ENCODE results near the gene MAP3K7. TPM values are rescaled to one million over a fixed set of nuclear protein-coding genes. Genes with fewer than 3 reads are reported as not detected.

MAP3K7 gene
- total and polyA plus RNA-seq, 2 experiments from 2014 or later = 33.2 to 47.1 TPM

GRCh38 chr6:90533615-90534336 lies 53.1 kb downstream of the MAP3K7 start:
- TF ChIP-seq EZH2phosphoT487 (IDR thresholded peaks at IDR 0.05; ENCODE audit: unreplicated experiment) (no peak), CREB1 (CRISPR knock-in tag; IDR thresholded peaks at IDR 0.05; ENCODE audit: low read depth) (no peak), STAT1 (IDR thresholded peaks at IDR 0.05; ENCODE audit: unreplicated experiment) (no peak), NANOG (IDR thresholded peaks at IDR 0.05; ENCODE audit: borderline replicate concordance) (no peak), JUNB (IDR thresholded peaks at IDR 0.05; ENCODE audit: unreplicated experiment) (no peak), ZNF331 (CRISPR knock-in tag; IDR thresholded peaks at IDR 0.05; ENCODE audit: low read depth) (no peak), ETS1 (IDR thresholded peaks at IDR 0.05) (no peak), EZH2 (IDR thresholded peaks at IDR 0.05; ENCODE audit: low read depth, unreplicated experiment) (no peak), POLR2AphosphoS5 (IDR thresholded peaks at IDR 0.05; ENCODE audit: low read depth) (no peak), ZNF114 (CRISPR knock-in tag; IDR thresholded peaks at IDR 0.05) (no peak)
- TF ChIP-seq, protein P1, sequence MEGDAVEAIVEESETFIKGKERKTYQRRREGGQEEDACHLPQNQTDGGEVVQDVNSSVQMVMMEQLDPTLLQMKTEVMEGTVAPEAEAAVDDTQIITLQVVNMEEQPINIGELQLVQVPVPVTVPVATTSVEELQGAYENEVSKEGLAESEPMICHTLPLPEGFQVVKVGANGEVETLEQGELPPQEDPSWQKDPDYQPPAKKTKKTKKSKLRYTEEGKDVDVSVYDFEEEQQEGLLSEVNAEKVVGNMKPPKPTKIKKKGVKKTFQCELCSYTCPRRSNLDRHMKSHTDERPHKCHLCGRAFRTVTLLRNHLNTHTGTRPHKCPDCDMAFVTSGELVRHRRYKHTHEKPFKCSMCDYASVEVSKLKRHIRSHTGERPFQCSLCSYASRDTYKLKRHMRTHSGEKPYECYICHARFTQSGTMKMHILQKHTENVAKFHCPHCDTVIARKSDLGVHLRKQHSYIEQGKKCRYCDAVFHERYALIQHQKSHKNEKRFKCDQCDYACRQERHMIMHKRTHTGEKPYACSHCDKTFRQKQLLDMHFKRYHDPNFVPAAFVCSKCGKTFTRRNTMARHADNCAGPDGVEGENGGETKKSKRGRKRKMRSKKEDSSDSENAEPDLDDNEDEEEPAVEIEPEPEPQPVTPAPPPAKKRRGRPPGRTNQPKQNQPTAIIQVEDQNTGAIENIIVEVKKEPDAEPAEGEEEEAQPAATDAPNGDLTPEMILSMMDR (conservative IDR thresholded peaks at IDR 0.05; ENCODE audit: low read depth in 2 of 2) = no peak
- TF ChIP-seq, protein P2, sequence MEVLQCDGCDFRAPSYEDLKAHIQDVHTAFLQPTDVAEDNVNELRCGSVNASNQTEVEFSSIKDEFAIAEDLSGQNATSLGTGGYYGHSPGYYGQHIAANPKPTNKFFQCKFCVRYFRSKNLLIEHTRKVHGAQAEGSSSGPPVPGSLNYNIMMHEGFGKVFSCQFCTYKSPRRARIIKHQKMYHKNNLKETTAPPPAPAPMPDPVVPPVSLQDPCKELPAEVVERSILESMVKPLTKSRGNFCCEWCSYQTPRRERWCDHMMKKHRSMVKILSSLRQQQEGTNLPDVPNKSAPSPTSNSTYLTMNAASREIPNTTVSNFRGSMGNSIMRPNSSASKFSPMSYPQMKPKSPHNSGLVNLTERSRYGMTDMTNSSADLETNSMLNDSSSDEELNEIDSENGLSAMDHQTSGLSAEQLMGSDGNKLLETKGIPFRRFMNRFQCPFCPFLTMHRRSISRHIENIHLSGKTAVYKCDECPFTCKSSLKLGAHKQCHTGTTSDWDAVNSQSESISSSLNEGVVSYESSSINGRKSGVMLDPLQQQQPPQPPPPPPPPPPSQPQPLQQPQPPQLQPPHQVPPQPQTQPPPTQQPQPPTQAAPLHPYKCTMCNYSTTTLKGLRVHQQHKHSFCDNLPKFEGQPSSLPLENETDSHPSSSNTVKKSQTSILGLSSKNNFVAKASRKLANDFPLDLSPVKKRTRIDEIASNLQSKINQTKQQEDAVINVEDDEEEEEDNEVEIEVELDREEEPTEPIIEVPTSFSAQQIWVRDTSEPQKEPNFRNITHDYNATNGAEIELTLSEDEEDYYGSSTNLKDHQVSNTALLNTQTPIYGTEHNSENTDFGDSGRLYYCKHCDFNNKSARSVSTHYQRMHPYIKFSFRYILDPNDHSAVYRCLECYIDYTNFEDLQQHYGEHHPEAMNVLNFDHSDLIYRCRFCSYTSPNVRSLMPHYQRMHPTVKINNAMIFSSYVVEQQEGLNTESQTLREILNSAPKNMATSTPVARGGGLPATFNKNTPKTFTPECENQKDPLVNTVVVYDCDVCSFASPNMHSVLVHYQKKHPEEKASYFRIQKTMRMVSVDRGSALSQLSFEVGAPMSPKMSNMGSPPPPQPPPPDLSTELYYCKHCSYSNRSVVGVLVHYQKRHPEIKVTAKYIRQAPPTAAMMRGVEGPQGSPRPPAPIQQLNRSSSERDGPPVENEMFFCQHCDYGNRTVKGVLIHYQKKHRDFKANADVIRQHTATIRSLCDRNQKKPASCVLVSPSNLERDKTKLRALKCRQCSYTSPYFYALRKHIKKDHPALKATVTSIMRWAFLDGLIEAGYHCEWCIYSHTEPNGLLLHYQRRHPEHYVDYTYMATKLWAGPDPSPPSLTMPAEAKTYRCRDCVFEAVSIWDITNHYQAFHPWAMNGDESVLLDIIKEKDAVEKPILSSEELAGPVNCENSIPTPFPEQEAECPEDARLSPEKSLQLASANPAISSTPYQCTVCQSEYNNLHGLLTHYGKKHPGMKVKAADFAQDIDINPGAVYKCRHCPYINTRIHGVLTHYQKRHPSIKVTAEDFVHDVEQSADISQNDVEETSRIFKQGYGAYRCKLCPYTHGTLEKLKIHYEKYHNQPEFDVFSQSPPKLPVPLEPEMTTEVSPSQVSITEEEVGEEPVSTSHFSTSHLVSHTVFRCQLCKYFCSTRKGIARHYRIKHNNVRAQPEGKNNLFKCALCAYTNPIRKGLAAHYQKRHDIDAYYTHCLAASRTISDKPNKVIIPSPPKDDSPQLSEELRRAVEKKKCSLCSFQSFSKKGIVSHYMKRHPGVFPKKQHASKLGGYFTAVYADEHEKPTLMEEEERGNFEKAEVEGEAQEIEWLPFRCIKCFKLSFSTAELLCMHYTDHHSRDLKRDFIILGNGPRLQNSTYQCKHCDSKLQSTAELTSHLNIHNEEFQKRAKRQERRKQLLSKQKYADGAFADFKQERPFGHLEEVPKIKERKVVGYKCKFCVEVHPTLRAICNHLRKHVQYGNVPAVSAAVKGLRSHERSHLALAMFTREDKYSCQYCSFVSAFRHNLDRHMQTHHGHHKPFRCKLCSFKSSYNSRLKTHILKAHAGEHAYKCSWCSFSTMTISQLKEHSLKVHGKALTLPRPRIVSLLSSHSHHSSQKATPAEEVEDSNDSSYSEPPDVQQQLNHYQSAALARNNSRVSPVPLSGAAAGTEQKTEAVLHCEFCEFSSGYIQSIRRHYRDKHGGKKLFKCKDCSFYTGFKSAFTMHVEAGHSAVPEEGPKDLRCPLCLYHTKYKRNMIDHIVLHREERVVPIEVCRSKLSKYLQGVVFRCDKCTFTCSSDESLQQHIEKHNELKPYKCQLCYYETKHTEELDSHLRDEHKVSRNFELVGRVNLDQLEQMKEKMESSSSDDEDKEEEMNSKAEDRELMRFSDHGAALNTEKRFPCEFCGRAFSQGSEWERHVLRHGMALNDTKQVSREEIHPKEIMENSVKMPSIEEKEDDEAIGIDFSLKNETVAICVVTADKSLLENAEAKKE (CRISPR knock-in tag; IDR thresholded peaks at IDR 0.05) = no peak
- TF ChIP-seq, protein P3, sequence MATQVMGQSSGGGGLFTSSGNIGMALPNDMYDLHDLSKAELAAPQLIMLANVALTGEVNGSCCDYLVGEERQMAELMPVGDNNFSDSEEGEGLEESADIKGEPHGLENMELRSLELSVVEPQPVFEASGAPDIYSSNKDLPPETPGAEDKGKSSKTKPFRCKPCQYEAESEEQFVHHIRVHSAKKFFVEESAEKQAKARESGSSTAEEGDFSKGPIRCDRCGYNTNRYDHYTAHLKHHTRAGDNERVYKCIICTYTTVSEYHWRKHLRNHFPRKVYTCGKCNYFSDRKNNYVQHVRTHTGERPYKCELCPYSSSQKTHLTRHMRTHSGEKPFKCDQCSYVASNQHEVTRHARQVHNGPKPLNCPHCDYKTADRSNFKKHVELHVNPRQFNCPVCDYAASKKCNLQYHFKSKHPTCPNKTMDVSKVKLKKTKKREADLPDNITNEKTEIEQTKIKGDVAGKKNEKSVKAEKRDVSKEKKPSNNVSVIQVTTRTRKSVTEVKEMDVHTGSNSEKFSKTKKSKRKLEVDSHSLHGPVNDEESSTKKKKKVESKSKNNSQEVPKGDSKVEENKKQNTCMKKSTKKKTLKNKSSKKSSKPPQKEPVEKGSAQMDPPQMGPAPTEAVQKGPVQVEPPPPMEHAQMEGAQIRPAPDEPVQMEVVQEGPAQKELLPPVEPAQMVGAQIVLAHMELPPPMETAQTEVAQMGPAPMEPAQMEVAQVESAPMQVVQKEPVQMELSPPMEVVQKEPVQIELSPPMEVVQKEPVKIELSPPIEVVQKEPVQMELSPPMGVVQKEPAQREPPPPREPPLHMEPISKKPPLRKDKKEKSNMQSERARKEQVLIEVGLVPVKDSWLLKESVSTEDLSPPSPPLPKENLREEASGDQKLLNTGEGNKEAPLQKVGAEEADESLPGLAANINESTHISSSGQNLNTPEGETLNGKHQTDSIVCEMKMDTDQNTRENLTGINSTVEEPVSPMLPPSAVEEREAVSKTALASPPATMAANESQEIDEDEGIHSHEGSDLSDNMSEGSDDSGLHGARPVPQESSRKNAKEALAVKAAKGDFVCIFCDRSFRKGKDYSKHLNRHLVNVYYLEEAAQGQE (IDR thresholded peaks at IDR 0.05; ENCODE audit: unreplicated experiment) = no peak
- H4K20me1 ChIP-seq (replicated peaks; ENCODE audit: insufficient read depth) = no peaks in the 10 kb centered on the region
- no peak for ATAC-seq
- no peaks in the 10 kb centered on the region; the same call in 1 of the 2 replicates for H3K36me3 ChIP-seq (ENCODE audit: insufficient read depth)
- no peak overlapping the region for H3K4me3 Mint-ChIP-seq
- H3K27ac Mint-ChIP-seq = no peak overlapping the region
- no peaks in the 10 kb centered on the region for H3K9me2 ChIP-seq (ENCODE audit: insufficient read depth)
- no peak for DNase-seq (ENCODE audit: low spot score)
- H3K79me2 ChIP-seq (replicated peaks; ENCODE audit: insufficient read depth) = no peaks in the 10 kb centered on the region
- H3K9me3 Mint-ChIP-seq = no peaks in the 10 kb centered on the region
- no peaks in the 10 kb centered on the region for H3K27me3 ChIP-seq (ENCODE audit: insufficient read depth)
- no peak overlapping the region for H2AFZ ChIP-seq
- no peak overlapping the region for H3K27ac ChIP-seq (ENCODE audit: low read depth)
- no peak overlapping the region for H3K4me3 ChIP-seq
- H3K4me2 ChIP-seq = no peak overlapping the region
- no peaks in the 10 kb centered on the region for H3F3A ChIP-seq (replicated peaks; ENCODE audit: low read depth)
- H3K27me3 Mint-ChIP-seq (ENCODE audit: insufficient read depth, low read depth, poor library complexity) = no peaks in the 10 kb centered on the region
- H3K4me1 Mint-ChIP-seq = peaks cover 5% of the 10 kb centered on the region; the same call in 1 of the 3 replicates
- no peaks in the 10 kb centered on the region for H3K4me1 ChIP-seq (ENCODE audit: insufficient read depth)
- H3K36me3 Mint-ChIP-seq (ENCODE audit: low read depth) = peaks cover 12% of the 10 kb centered on the region; the same call in 1 of the 3 replicates

Data from GM23338 (cell line).